HS-27A (cell line): ENCODE measurements around the gene DENND1A.

Experiments
- DNase-seq: peaks from one replicate; pipeline ENCODE4 v3.0.0-alpha.2; 2012; ENCODE audit warnings: low read depth, missing footprints

Gene DENND1A

DNA sequence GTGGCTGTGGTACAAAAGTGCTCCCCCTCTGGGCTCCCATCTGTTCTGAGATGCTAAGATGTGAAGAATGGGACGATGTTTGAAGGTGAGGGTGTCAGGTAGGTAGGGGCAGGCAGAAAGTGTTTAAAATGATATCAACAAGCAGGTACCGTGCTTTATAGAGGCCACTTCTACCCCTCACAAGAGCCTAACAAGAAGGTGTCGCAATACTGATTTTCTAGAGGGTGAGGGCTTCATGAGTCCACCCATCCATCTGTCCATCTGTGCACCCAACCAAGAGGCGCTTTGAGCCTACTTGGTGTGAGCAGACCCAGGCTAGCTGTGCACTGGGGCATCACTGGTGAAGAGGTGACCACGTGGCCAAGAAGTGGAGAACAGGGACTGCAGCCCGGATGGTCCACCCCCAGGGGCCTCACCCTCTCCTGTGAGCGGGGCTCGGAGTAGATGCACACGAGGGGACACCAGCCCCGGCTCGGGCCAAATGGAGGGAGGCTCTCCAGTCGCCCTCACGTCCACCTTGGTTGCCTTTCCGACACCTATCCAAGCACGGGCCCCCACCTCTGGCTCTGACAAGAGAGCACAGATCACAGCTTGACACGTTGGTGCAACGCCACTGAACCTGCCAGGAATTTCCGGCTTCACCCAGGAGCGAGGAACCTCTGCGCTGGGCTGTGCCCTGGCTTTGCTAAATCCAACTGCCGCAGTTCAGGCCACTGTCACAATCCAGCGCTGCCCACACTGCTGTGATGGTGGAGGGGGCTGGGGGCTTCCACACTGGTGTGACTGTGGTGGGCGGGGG lies 539.4 kb downstream of the DENND1A start:
- DNase-seq = no peak

DNA sequence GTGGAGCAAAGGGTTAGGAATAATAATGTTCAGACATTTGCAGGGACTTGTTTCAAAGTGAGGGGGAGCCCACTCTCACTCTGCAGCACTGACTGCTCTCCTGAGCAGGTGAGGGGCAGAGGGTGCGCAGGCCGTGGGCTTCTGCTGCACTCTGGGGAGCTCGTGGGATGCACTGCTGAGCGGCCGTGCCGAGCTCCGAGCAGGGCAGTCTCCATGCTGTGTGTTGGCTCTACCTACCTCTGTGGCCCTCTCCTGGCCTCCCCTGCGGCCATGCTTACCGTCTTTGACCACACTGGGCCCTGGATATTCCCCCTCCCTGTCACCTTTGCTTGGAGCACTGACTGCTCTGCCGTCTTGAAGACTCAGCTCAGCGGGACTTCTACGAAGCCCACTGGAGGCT lies 540.2 kb downstream of the DENND1A start:
- DNase-seq = no peak

DNA sequence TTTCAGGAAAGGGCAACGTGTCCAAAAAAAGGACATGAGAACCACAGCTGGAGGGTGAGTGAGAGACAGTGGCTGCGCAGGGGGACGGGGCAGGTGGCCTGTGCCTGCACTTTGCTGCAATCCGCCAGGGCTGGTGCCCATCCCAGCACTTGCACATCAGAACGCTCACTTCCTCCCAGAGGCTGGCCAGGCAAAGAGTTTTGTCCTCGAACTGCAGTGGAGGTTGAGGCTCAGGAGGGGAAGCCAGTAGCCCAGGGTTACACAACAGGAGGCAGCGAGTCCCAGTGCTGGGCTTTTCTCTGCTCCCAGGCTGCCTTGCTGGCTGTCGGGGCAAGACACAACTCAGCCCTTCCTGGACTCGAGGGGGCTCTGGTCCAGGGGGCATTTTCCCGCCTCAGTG lies 540.9 kb downstream of the DENND1A start:
- no peak for DNase-seq

DNA sequence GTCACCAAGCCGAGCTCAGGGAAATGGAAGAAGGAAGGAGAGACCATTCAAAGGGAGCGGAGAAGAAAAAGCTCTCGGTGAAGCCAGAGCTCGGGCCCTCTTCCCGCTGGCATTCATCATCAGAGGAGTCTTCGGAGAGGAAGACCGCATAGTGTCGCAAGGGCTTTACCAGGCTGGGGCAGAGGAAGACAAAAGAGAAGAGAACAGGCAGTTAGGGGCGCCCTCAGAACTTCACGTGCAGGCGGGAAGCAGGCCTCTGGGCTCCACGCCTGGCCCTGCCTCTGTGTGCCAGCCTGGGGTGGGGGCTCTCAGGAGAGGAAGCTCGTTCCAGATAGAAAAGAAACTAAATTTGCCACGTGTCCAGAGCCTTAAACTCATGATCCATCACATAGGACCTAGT lies 542.2 kb downstream of the DENND1A start:
- DNase-seq = no peak

DNA sequence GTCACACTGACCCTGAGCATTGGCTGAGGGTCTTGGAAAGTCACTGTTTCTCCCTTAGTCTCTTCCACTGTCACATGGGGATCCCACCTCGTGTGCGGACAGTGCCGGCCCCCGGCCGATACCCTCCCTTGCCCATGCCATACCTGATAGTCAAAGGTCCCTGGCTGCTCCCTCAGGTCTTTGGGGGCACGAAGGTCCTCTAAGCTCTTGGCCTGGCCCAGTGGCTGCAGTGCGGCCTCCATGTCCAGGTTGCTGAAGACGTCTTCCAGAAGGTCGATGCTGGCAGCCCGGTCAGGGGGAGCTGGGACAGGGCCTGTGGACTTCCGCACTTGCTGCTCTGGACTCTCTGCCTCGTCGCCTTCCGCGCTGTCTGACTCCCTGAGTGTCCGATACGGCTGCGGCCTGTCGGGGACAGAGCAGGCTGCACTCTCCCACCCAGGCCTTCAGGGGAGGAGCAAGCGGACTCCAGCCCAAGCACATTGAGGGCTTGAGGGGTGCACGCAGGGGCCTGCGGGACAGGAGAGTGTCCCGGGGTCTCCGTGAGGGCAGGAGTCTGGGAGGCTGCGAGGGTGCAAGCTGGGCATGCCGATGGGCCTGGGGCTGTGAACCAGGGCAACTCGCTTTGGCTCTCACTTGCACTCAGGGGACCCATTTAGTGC lies 546.3 kb downstream of the DENND1A start:
- no peak for DNase-seq

DNA sequence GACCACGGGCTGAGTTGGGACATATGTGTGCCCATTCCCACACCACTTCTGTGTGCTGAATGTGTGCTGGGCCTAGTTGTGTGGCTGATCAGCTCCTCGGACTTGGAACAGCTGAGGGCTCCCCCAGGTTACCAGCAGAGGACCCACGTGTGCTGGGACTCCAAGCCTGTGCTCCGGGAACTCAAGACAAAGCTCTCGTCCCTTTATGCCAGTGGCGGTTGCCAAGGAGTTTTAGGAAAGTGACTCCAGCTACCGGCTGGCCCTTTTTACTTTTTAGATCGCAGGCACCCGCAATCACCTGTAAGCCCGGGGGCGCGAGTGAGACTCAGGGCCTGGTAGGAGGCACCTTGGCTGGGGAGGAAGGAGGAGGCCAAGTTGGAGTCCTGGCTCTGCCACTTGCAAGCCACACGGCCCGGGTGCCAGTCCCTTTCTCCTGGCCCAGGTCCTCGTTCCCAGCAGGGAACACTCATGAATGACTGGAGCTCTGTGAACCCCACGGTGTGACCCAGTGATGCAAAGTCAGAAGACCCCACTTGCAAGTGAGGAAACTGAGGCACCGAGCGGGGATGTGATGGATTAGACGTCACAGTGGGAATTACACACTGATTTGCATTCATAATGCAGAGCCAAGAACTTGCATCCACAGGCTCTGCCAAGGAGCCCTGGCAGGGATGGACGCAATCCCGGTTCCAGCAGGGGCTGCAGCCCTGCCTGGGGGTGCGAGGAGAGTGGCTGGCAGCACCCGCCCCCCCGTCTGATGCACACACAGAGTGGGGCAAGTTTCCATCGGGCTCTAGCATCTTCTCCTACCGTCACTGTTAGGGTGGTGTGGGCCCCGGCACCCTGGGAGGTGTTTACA lies 547.0 kb downstream of the DENND1A start:
- no peak for DNase-seq

DNA sequence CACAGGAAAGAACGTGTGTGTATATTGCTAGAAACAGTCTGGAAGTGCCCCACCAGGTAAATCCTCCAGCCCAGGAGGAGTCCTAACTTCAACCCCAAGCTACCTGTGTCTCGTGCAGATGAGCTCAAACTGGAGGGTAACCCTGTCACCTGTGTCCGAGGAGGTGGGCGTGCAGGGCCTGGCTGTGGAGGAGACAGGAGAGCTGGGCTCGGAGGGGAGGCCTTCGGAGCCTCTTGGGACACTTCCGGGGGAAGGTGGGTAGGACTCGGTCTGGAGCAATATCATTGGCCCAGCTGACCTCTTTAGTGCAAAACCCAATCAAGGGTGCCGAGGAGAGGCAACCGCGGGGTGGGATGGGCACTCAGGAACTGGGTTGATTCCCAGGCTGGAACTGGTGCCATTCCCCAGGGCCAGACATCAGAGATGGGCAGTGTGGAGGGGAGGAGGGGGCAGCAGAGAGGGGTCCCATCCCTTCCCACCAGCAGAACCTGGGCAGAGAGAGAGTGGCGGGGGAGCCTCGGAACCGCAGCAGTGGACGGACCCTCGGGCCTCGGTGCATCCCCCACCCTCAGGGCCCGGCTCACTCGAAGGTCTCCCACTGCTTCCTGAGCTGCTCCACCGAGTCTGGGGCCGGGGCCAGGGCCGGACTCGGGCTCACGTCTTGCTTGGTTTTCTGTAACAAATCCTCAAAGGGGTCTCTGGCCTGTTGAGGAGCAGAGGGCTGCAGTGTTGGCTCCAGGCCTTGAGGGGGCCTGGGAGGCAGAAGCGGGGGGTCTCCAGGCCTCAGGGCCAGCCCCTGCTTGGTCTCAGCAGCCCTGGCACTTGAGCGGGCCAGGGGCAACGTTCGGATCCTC lies 548.8 kb downstream of the DENND1A start:
- no peak for DNase-seq

DNA sequence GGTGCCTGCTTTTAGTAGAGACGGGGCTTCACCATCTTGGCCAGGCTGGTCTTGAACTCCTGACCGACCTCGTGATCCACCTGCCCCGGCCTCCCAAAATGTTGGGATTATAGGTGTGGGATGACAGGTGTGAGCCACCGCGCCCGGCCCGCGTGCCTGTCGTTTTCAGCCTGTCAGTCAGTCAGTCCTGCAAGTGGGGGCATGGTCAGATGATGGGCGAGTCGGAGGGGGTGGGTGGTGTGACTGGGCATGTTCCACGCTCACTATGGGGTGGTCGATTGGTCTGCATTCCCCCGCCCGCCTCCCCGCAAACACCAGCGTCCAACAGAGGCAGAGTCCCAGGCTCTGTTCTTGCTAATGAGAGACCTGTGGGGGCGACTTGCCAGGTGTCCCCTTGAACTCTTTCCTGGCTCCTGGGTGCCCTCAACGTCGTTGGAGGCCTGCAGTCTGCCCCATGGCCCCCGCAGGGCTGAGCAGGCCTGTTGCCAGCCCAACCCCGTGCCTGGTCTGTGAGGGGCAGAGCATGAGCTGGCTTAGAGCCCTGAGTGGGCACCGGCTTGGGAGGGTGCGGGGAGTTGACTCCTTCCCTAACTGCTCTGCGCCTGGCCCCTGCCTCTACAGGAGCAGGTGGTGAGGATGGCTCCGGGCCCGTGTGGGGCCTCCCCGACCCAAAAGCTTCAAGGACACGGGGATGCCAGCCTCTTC lies 550.8 kb downstream of the DENND1A start:
- DNase-seq = no peak

DNA sequence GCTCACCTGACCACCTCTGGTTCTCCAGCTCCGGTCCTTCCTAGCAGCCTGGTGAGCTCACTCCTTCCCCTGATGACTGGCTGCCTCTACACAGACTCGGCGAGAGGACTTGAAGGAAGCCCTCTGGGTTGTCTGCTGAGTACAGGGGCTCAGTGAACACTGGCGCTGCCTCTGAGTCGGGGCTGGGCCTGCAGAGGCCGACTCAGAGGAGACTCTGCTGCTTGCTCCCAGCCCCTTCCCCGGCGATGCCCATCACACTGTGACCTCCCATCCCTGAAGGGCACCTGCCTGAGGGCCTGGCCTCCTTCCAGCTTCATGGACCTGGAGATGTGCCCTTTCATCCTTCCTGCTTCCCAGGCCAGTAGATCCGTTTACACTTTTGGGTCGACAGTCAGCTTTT lies 551.9 kb downstream of the DENND1A start:
- no peak for DNase-seq

DNA sequence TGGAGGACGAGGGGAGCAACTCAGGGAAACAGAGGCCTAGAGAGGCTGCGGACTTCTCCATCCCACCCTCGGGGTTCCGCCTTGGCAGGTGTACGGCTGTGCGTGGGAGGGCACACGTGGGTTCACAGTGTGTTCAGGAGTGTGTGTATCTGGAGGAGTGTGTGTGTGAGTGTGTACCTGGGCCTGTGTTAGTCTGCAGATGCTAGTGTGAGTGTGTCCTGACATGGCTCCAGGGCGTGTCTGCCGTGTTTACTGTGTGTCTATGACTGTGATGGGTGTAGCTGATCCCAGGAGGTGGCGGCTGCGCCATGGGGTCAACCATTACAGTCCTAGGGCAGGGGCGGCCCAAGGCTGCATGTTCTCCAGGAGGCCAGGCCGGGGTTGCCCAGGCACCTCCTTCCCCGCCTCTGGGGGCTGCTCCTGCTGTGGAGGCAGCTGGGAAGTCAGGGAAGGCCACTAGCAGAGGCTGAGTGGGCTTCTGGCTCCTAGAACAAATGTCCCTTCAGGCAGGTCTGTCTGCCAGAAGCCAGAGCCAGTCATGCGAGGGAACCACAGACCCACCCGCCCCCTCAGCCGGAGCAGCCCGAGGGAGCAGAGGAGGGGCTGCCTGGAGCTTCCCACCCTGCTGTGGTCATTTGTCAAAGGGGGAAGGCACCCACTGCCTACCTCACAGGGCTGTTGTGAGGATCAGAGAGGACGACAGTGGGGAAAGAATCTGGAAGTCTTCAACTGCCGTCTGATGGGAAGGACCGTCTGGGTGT lies 552.5 kb downstream of the DENND1A start:
- no peak for DNase-seq

DNA sequence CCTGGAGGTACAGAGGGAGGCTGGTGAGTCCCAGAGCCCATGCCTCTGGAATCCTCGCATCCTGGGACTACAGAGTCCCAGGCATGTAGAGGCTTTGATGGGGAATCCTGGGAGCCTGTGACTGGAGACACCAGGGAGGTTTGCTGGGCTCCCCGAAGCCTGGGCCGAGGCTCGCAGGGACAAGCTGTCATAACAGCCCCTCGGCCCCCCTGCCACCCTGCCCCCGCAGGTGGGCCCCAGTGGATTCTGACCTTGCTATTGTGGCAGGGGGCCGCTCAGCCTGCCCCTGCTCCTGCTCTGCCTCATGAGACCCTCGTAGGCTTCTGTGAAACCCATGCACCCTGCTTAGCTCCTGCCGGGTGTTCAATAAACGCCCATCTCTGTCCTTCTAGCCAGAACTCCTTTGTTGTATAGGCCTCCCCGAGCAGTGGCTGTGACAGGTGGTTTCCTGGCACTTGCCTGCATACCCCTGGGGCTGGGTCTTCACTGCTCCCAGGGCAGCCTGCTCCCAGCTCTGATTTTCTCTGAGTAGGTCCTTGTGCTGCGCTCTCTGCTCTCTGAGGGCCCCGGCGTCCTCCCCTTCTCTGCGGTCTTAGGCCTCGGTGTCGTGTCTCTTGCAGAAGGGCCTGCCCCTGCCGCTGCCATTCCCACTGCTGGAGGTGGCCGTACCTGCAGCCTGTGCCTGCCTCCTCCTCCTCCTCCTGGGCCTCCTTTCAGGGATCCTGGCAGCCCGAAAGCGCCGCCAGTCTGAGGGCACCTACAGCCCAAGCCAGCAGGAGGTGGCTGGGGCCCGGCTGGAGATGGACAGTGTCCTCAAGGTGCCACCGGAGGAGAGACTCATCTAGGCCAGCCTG lies 553.5 kb downstream of the DENND1A start:
- no peak for DNase-seq

DNA sequence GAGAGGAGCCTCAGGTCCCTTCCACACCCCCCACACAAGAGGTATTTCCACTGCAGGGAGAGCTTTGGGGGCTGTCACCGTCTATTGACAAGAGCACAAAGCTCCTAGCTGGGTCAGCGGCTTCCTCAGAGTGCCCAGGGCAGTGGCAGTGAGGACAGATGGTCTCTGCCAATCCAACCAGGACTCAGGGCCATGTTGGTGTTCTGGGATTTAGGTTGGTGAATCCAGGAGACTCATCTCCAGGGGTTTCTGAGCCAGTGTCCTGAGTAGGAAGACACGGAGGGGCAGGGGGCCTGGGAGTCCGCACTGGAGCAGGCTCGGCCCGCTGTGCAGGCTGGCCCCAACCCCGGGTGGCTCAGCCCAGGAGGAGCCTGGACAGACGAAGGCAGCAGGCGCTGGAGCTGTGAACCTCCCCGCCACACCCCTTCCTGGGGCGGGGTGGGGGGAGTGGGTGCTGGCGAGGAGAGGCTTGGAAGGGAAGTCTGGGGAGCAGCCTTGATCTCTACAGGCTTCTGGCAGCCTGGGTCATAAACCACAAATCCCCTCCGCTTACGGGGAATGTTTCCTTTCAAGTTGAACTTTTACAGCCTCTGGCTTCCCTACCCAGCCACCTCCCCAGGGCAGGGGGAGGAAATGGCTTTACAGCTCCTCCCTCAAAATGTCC lies 554.3 kb downstream of the DENND1A start:
- DNase-seq = no peak

DNA sequence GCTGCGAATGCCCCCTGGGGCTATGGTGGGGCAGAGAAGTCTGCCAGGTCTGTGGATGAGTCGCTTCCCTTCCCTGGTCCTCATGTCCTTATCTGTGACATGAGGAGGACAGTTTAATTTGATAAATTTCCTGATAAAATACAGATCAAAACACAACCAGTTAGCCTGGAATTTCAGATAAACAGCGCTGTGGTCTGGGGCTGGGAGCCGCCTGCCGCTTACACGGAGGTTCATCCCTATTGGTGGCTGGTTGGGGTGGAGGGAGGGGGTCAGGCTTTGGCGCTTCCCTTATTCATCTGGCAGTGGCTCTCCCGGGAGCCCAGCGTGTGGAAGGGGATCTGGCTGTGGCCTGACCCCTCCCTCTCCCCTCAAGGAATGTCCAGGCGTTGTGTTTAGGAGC lies 556.0 kb downstream of the DENND1A start:
- DNase-seq = no peak

DNA sequence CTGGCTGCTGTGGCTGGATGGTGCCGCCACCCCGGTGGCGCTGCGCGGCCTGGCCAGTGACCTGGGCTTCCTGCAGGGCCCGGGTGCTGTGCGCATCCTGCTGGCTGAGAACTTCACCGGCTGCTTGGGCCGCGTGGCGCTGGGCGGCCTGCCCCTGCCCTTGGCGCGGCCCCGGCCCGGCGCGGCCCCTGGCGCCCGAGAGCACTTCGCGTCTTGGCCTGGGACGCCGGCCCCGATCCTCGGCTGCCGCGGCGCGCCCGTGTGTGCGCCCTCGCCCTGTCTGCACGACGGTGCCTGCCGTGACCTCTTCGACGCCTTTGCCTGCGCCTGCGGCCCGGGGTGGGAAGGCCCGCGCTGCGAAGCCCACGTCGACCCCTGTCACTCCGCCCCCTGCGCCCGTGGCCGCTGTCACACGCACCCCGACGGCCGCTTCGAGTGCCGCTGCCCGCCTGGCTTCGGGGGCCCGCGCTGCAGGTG lies 556.4 kb downstream of the DENND1A start:
- DNase-seq = no peak

DNA sequence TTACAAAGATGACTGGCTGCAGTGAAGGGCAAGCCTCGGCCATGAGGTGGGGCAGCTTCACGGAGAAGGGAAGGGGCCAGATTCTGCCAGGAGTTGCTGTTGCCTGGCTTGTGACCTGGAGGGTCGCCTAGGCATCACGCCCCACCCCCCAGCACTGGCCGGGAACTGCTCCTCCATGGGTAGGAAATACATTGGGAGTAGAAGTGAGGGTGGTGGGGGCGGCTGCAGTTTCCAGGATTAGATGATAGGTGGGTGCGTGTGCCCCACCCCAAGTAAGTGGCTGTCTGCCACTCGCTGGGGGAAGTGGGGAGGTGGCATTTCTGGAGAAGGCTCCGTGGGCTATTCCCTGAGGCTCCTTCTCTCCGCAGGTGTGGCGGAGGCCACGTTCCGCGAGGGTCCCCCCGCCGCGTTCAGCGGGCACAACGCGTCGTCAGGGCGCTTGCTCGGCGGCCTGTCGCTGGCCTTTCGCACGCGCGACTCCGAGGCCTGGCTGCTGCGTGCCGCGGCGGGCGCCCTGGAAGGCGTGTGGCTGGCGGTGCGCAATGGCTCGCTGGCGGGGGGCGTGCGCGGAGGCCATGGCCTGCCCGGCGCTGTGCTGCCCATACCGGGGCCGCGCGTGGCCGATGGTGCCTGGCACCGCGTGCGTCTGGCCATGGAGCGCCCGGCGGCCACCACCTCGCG lies 557.0 kb downstream of the DENND1A start:
- no peak for DNase-seq

DNA sequence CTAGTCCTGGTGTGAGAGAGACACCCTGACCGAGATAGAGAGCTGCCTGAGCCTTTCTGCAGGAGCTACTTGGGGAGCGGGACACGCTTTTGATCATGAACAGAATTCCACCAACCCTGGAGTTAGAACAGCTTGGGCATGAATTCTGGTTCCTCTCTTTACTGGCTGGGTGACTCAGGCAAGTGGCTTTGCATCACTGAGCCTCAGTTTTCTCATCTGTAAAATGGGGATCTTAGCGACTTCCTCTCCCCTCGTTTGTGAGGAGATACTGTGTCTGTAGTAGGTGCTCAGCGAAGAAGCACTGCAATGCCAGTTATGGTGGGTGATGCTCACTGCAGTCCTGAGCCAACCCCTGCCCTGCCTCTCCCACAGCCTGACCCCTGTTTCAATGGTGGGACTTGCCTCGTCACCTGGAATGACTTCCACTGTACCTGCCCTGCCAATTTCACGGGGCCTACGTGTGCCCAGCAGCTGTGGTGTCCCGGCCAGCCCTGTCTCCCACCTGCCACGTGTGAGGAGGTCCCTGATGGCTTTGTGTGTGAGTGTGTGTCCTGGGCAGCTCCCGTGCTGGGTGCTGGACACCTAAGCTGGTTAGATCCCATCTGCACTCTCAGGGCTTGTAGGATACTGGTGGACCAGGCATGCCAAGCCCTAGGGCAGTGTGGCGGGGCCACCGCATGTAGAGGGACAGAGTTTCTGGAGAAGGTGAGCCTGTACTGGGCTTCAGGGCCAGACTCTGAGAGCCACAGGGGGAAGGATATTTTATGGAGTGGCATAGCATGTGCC lies 557.9 kb downstream of the DENND1A start:
- DNase-seq = no peak

DNA sequence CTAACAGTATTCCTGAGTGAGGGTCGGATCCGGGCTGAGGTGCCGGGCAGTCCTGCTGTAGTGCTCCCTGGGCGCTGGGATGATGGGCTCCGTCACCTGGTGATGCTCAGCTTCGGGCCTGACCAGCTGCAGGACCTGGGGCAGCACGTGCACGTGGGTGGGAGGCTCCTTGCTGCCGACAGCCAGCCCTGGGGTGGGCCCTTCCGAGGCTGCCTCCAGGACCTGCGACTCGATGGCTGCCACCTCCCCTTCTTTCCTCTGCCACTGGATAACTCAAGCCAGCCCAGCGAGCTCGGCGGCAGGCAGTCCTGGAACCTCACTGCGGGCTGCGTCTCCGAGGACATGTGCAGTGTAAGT lies 558.7 kb downstream of the DENND1A start:
- no peak for DNase-seq
